ENCODE measurements around the gene KCNRG.
"Not testable (repeated sequence)": the region's sequence is repeated elsewhere in the genome, so short reads cannot be mapped to it uniquely, and the experiment has no call there.

KCNRG gene

GRCh38 chr13:50037788-50038187 lies 22.5 kb downstream of the KCNRG start:
- no peak overlapping the region for H3K4me3 ChIP-seq (ENCODE audit: low read depth, low read length)
- POLR2A ChIA-PET: interaction anchor here (0.7 kb wide), 1 partner anchor 40 kb away, joined by 3 read pairs; no protein-coding TSS in a partner anchor
- CTCF ChIA-PET: no interaction called here
- DNase-seq (ENCODE audit: low read depth, low spot score): no peak
- TF ChIP-seq, protein P1, sequence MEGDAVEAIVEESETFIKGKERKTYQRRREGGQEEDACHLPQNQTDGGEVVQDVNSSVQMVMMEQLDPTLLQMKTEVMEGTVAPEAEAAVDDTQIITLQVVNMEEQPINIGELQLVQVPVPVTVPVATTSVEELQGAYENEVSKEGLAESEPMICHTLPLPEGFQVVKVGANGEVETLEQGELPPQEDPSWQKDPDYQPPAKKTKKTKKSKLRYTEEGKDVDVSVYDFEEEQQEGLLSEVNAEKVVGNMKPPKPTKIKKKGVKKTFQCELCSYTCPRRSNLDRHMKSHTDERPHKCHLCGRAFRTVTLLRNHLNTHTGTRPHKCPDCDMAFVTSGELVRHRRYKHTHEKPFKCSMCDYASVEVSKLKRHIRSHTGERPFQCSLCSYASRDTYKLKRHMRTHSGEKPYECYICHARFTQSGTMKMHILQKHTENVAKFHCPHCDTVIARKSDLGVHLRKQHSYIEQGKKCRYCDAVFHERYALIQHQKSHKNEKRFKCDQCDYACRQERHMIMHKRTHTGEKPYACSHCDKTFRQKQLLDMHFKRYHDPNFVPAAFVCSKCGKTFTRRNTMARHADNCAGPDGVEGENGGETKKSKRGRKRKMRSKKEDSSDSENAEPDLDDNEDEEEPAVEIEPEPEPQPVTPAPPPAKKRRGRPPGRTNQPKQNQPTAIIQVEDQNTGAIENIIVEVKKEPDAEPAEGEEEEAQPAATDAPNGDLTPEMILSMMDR (IDR thresholded peaks at IDR 0.05; ENCODE audit: insufficient read depth, low read length, missing control alignments): no peak

GRCh38 chr13:50038266-50038665 lies 23.0 kb downstream of the KCNRG start:
- no peak overlapping the region for H3K4me3 ChIP-seq (ENCODE audit: low read depth, low read length)
- ChIA-PET CTCF (no interaction called here), POLR2A (interaction anchor here (0.7 kb wide), 1 partner anchor 41 kb away, joined by 3 read pairs; no protein-coding TSS in a partner anchor)
- no peak for DNase-seq (ENCODE audit: low read depth, low spot score)
- TF ChIP-seq, protein P1 (IDR thresholded peaks at IDR 0.05; ENCODE audit: insufficient read depth, low read length, missing control alignments): no peak

GRCh38 chr13:50052478-50052877 lies 37.2 kb downstream of the KCNRG start:
- no peak for DNase-seq (ENCODE audit: low read depth, low spot score)
- ChIA-PET CTCF (no interaction called here), POLR2A (no interaction called here)
- TF ChIP-seq, protein P1 (IDR thresholded peaks at IDR 0.05; ENCODE audit: insufficient read depth, low read length, missing control alignments): no peak
- H3K4me3 ChIP-seq (ENCODE audit: low read depth, low read length): no peak overlapping the region

- POLR2A ChIA-PET: no interaction called here
- TF ChIP-seq, protein P1 (IDR thresholded peaks at IDR 0.05; ENCODE audit: insufficient read depth, low read length, missing control alignments): no peak
- H3K4me3 ChIP-seq (ENCODE audit: low read depth, low read length): no peak overlapping the region
- CTCF ChIA-PET: no interaction called here
- no peak for DNase-seq (ENCODE audit: low read depth, low spot score)
Measured at GRCh38 chr13:50053844-50054243, 38.6 kb downstream of the KCNRG start.

- H3K4me3 ChIP-seq (ENCODE audit: low read depth, low read length): no peak overlapping the region
- TF ChIP-seq, protein P1 (IDR thresholded peaks at IDR 0.05; ENCODE audit: insufficient read depth, low read length, missing control alignments): no peak
- POLR2A ChIA-PET: no interaction called here
- no peak for DNase-seq (ENCODE audit: low read depth, low spot score)
- CTCF ChIA-PET: no interaction called here
Measured at GRCh38 chr13:50055454-50055853, 40.2 kb downstream of the KCNRG start.

- TF ChIP-seq, protein P1 (IDR thresholded peaks at IDR 0.05; ENCODE audit: insufficient read depth, low read length, missing control alignments): no peak
- no peak overlapping the region for H3K4me3 ChIP-seq (ENCODE audit: low read depth, low read length)
- ChIA-PET CTCF (interaction anchor here (1.7 kb wide), 1 partner anchor 22 kb away, joined by 4 read pairs; no protein-coding TSS in a partner anchor), POLR2A (no interaction called here)
- DNase-seq (ENCODE audit: low read depth, low spot score): no peak
Measured at GRCh38 chr13:50060718-50061117, 45.5 kb downstream of the KCNRG start.

DNA sequence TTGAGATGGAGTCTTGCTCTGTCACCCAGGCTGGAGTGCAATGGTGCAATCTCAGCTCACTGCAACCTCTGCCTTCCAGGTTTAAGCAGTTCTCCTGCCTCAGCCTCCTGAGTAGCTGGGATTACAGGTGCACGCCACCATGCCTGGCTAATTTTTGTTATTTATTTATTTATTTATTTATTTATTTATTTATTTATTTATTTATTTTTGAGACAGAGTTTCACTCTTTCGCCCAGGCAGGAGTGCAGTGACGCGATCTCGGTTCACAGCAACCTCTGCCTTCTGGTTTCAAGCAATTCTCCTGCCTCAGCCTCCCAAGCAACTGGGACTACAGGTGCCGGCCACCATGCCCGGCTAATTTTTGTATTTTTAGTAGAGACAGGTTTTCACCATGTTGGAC lies 47.1 kb downstream of the KCNRG start:
- CTCF ChIA-PET: not testable (repeated sequence)

More for the DNA sequence above, 47.1 kb downstream of the KCNRG start:
- DNase-seq (ENCODE audit: low read depth, low spot score); H3K4me3 ChIP-seq (ENCODE audit: low read depth, low read length); POLR2A ChIA-PET: not testable (repeated sequence)

All from AG04449 (cell line).